CD4-positive, alpha-beta T cell treated with Interleukin-6 for 4 hours (primary cell): ENCODE data around the gene MAPKAPK3.
A peak's percentile ranks its signal among the peaks of the same experiment; 100 is the strongest.
"Not testable (repeated sequence)": the region's sequence is repeated elsewhere in the genome, so short reads cannot be mapped to it uniquely, and the experiment has no call there.

Experiments
- DNase-seq: peaks from one replicate; pipeline ENCODE4 v3.0.0-alpha.2; 2020; ENCODE audit warnings: mixed read lengths

The MAPKAPK3 gene

GRCh38 chr3:50658416-50658815, 41.5 kb downstream of the MAPKAPK3 start:
- no peak for DNase-seq

GRCh38 chr3:50658831-50659230, 41.9 kb downstream of the MAPKAPK3 start:
- no peak for DNase-seq

GRCh38 chr3:50660386-50660785, 43.4 kb downstream of the MAPKAPK3 start:
- DNase-seq: no peak

- no peak for DNase-seq
Observed at GRCh38 chr3:50661321-50661837, 44.4 kb downstream of the MAPKAPK3 start.

- DNase-seq: no peak
Observed at GRCh38 chr3:50662408-50662807, 45.5 kb downstream of the MAPKAPK3 start.

- DNase-seq: no peak
Observed at GRCh38 chr3:50665081-50665840, 48.3 kb downstream of the MAPKAPK3 start.

- DNase-seq: not testable (repeated sequence)
Observed at GRCh38 chr3:50665841-50666115, 48.8 kb downstream of the MAPKAPK3 start.

GRCh38 chr3:50666837-50667236, 49.9 kb downstream of the MAPKAPK3 start:
- DNase-seq: no peak

GRCh38 chr3:50671331-50671730, 54.4 kb downstream of the MAPKAPK3 start:
- no peak for DNase-seq

GRCh38 chr3:50672656-50673055, 55.7 kb downstream of the MAPKAPK3 start:
- DNase-seq: no peak

GRCh38 chr3:50673931-50674330, 57.0 kb downstream of the MAPKAPK3 start:
- no peak for DNase-seq

- peak; percentile 76 for DNase-seq
Observed at GRCh38 chr3:50674349-50675178, 57.6 kb downstream of the MAPKAPK3 start, which contains the start of gene DOCK3. TSS of gene DOCK3 (plus strand) at chr3:50674927. CDS start at chr3:50675264, 337 bp downstream.

GRCh38 chr3:50675179-50676030, 58.5 kb downstream of the MAPKAPK3 start:
- peak; percentile 62 for DNase-seq

GRCh38 chr3:50676031-50676705, 59.2 kb downstream of the MAPKAPK3 start:
- DNase-seq: no peak

GRCh38 chr3:50687127-50687751, 70.3 kb downstream of the MAPKAPK3 start:
- DNase-seq: no peak

GRCh38 chr3:50687916-50688315, 71.0 kb downstream of the MAPKAPK3 start:
- no peak for DNase-seq

- DNase-seq: not testable (repeated sequence)
Observed at GRCh38 chr3:50688602-50689001, 71.7 kb downstream of the MAPKAPK3 start.

GRCh38 chr3:50689558-50689957, 72.6 kb downstream of the MAPKAPK3 start:
- DNase-seq: no peak

- no peak for DNase-seq
Observed at GRCh38 chr3:50695031-50695430, 78.1 kb downstream of the MAPKAPK3 start.

GRCh38 chr3:50696276-50696675, 79.3 kb downstream of the MAPKAPK3 start:
- no peak for DNase-seq

- DNase-seq: no peak
Observed at GRCh38 chr3:50698269-50698668, 81.3 kb downstream of the MAPKAPK3 start.
